ENCODE measurements around the gene SPATA3. TPM values are rescaled to one million over a fixed set of nuclear protein-coding genes. Genes with fewer than 3 reads are reported as not detected.

The SPATA3 gene
- total and polyA plus RNA-seq, 2 of the 13 experiments (the other 11 are each of a cell fraction or from before 2014, with no cell fraction given): not detected

- TF ChIP-seq, protein P1, sequence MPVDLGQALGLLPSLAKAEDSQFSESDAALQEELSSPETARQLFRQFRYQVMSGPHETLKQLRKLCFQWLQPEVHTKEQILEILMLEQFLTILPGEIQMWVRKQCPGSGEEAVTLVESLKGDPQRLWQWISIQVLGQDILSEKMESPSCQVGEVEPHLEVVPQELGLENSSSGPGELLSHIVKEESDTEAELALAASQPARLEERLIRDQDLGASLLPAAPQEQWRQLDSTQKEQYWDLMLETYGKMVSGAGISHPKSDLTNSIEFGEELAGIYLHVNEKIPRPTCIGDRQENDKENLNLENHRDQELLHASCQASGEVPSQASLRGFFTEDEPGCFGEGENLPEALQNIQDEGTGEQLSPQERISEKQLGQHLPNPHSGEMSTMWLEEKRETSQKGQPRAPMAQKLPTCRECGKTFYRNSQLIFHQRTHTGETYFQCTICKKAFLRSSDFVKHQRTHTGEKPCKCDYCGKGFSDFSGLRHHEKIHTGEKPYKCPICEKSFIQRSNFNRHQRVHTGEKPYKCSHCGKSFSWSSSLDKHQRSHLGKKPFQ (CRISPR knock-in tag; IDR thresholded peaks at IDR 0.05; ENCODE audit: insufficient replicate concordance): no peak
- TF ChIP-seq THAP7 (CRISPR knock-in tag; IDR thresholded peaks at IDR 0.05): 0 out of 2 replicates have a peak, but pooled peaks have one; percentile 31
- TF ChIP-seq PBX2 (CRISPR knock-in tag; IDR thresholded peaks at IDR 0.05): no peak
- TF ChIP-seq ZNF740 (CRISPR knock-in tag; IDR thresholded peaks at IDR 0.05): no peak
- 0 out of 2 replicates have a peak, but pooled peaks have one; percentile 33 for TF ChIP-seq MTA1 (CRISPR knock-in tag; IDR thresholded peaks at IDR 0.05; ENCODE audit: borderline replicate concordance)
- TF ChIP-seq ZNF432 (CRISPR knock-in tag; IDR thresholded peaks at IDR 0.05; ENCODE audit: borderline replicate concordance): no peak
- TF ChIP-seq REL (CRISPR knock-in tag; conservative IDR thresholded peaks at IDR 0.05): no peak
- TF ChIP-seq HOXA9 (CRISPR knock-in tag; IDR thresholded peaks at IDR 0.05; ENCODE audit: borderline replicate concordance): 0 out of 2 replicates have a peak, but pooled peaks have one; percentile 12
- no peak for TF ChIP-seq TFDP2 (CRISPR knock-in tag; IDR thresholded peaks at IDR 0.05)
- TF ChIP-seq, protein P2, sequence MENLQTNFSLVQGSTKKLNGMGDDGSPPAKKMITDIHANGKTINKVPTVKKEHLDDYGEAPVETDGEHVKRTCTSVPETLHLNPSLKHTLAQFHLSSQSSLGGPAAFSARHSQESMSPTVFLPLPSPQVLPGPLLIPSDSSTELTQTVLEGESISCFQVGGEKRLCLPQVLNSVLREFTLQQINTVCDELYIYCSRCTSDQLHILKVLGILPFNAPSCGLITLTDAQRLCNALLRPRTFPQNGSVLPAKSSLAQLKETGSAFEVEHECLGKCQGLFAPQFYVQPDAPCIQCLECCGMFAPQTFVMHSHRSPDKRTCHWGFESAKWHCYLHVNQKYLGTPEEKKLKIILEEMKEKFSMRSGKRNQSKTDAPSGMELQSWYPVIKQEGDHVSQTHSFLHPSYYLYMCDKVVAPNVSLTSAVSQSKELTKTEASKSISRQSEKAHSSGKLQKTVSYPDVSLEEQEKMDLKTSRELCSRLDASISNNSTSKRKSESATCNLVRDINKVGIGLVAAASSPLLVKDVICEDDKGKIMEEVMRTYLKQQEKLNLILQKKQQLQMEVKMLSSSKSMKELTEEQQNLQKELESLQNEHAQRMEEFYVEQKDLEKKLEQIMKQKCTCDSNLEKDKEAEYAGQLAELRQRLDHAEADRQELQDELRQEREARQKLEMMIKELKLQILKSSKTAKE (CRISPR knock-in tag; IDR thresholded peaks at IDR 0.05; ENCODE audit: borderline replicate concordance): no peak
- no peak for TF ChIP-seq GLI4 (CRISPR knock-in tag; IDR thresholded peaks at IDR 0.05; ENCODE audit: borderline replicate concordance)
- no peak for TF ChIP-seq CREM (IDR thresholded peaks at IDR 0.05)
- TF ChIP-seq CREM (CRISPR knock-in tag; IDR thresholded peaks at IDR 0.05): no peak
- TF ChIP-seq MXD4 (CRISPR knock-in tag; IDR thresholded peaks at IDR 0.05): no peak
- no peak for TF ChIP-seq IKZF1 (IDR thresholded peaks at IDR 0.05)
- no peak for TF ChIP-seq MLX (CRISPR knock-in tag; IDR thresholded peaks at IDR 0.05)
- no peak for TF ChIP-seq MED1 (CRISPR knock-in tag; IDR thresholded peaks at IDR 0.05)
- no peak for TF ChIP-seq ZNF282 (IDR thresholded peaks at IDR 0.05; ENCODE audit: partially characterized antibody)
- TF ChIP-seq, protein P3, sequence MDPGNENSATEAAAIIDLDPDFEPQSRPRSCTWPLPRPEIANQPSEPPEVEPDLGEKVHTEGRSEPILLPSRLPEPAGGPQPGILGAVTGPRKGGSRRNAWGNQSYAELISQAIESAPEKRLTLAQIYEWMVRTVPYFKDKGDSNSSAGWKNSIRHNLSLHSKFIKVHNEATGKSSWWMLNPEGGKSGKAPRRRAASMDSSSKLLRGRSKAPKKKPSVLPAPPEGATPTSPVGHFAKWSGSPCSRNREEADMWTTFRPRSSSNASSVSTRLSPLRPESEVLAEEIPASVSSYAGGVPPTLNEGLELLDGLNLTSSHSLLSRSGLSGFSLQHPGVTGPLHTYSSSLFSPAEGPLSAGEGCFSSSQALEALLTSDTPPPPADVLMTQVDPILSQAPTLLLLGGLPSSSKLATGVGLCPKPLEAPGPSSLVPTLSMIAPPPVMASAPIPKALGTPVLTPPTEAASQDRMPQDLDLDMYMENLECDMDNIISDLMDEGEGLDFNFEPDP (CRISPR knock-in tag; conservative IDR thresholded peaks at IDR 0.05): 0 out of 2 replicates have a peak, but pooled peaks have one; percentile 70
- TF ChIP-seq ARHGAP35 (CRISPR knock-in tag; IDR thresholded peaks at IDR 0.05; ENCODE audit: borderline replicate concordance): no peak
Observed at GRCh38 chr2:230968921-230969658, 26.8 kb upstream of the SPATA3 start (continued).
